Pancreas (tissue), 10 donors: ENCODE data around the gene HSF4. TPM values are rescaled to one million over a fixed set of nuclear protein-coding genes. Genes with fewer than 3 reads are reported as not detected.
A peak's percentile ranks its signal among the peaks of the same experiment; 100 is the strongest.

Experiments used
- ATAC-seq, 4 donors: fragments of 200-7000 bp; cut with Tn5 transposase; one replicate each; pipeline versions ENCODE4 v1.8.0 to v1.9.1; 2020; ENCODE audit warnings: mild to moderate bottlenecking in 4 of 4, moderate library complexity in 4 of 4
- DNase-seq, 6 donors: peaks; one replicate each; pipeline ENCODE4 v3.0.0-alpha.2; 2020
- FAIRE-seq: peaks from 2 replicates; lab custom pipeline; 2012; peaks lifted over from hg19 to GRCh38; lab: Jason Lieb, UNC
- H3K27ac ChIP-seq, 4 donors: fragments of 200-600 bp; sonication (generic); 1 replicate in 3 of 4; 2 replicates in 1 of 4; pipeline versions ENCODE4 v1.5.0 to v1.8.0; 2020
- H3K27me3 ChIP-seq, 4 donors: fragments of 200-600 bp; one replicate each; pipeline ENCODE4 v1.8.0; 2021
- H3K36me3 ChIP-seq, 3 donors: fragments of 200-600 bp; sonication (generic) in 1 of 3; one replicate each; pipeline versions ENCODE4 v1.5.0 to v1.8.0; 2020 to 2021
- H3K4me1 ChIP-seq, 3 donors: fragments of 200-600 bp; one replicate each; pipeline ENCODE4 v1.8.0; 2021
- H3K4me3 ChIP-seq, 4 donors: fragments of 200-600 bp; sonication (generic) in 2 of 4; one replicate each; pipeline versions ENCODE4 v1.5.0 to v1.8.0; 2020 to 2021
- H3K9me3 ChIP-seq, 4 donors: fragments of 200-600 bp; one replicate each; pipeline ENCODE4 v1.8.0; 2021
- WGBS, 2 donors: extraction: QIAGEN DNeasy Blood & Tissue Kit; methylation state at CpG; one replicate each; pipeline ENCODE4 v1.1.7; 2013; 5-methylcytosine and 5-hydroxymethylcytosine counted together
- intact Hi-C, 3 donors: fragments of 100-400 bp; cut with DNase I; formaldehyde crosslinking; loops; one replicate each; pipeline versions ENCODE4 v1.11.1 to v1.14.2; 2022
- polyA plus RNA-seq, 2 donors: library from polyadenylated mRNA; stranded (reverse); fragments of 200-250 nt; gene quantifications; one replicate each; pipeline ENCODE4 v1.2.3, GENCODE V29; 2013
- total RNA-seq, 6 donors: library from RNA; stranded (reverse); fragmentation: NEBNext Ultra II Directional in 4 of 6; extraction: Animal tissue kit (Norgen Biotek cat#: 25700) in 4 of 6; gene quantifications; one replicate each; pipeline versions ENCODE4 v1.2.1 to v1.2.4, GENCODE V29; 2021 to 2023
- TF ChIP-seq, protein P1 (sequence below), 4 donors: fragments of 200-600 bp; sonication (generic) in 3 of 4; IDR thresholded peaks; one replicate each; pipeline versions ENCODE4 v1.5.0 to v1.8.0; 2021; ENCODE audit warnings: antibody characterized with exemption in 4 of 4
- donor health status: healthy with polysubstance abuse.
- donor health status: DM: no; HTN: no; CAD: no; lungs with moderate emphysema.
- donor health status: DM: no; HTN: no; CAD: no.
- donor health status: control.
- donor health status: control.
- donor health status: Bipolar disorder and iron deficiency.
- donor health status: DM: yes; HTN: yes; CAD: no.
- donor health status: DM: no; HTN: no; CAD: no.
- donor health status: DM: no; HTN: no; CAD: no.
- donor health status: DM: yes; HTN: yes; CAD: no.

Gene HSF4
- total and polyA plus RNA-seq, 8 donors = 34.9 to 330 (median 61.6) TPM

DNA sequence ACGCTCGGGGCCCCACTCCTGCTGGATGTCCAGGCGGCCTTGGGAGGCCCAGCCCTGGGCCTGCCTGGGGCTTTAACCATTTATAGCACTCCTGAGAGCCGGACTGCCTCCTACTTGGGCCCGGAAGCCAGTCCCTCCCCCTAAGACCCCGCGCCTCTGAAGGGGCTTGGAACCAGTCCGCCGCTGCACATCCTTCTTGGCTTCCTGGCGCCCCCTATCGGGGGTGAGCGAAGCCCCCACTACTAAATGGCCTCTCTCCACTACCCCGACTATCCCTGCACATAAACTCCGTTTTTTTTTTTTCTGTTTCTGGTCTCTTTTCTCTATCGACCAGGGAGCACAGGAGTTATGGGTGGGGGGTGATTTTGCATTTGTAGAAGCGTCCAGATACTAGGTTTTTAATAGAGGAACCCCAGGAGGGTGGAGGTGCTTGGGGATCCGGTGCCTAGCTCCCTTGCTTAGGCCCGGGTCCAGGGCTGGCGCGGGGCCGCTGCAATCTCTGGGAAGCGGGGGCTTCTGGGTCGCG is 5.2 kb downstream of the HSF4 start:
- H3K27ac ChIP-seq = peak overlapping the region in 2 of 4 donors; percentile 81 to 83
- intact Hi-C loops = loop anchor here in 1 of 3 donors (10.0 kb wide), 1 partner anchor 195 kb away; no protein-coding TSS in a partner anchor
- no peaks in the 10 kb centered on the region for H3K36me3 ChIP-seq
- no peaks in the 10 kb centered on the region for H3K27me3 ChIP-seq
- TF ChIP-seq, protein P1, sequence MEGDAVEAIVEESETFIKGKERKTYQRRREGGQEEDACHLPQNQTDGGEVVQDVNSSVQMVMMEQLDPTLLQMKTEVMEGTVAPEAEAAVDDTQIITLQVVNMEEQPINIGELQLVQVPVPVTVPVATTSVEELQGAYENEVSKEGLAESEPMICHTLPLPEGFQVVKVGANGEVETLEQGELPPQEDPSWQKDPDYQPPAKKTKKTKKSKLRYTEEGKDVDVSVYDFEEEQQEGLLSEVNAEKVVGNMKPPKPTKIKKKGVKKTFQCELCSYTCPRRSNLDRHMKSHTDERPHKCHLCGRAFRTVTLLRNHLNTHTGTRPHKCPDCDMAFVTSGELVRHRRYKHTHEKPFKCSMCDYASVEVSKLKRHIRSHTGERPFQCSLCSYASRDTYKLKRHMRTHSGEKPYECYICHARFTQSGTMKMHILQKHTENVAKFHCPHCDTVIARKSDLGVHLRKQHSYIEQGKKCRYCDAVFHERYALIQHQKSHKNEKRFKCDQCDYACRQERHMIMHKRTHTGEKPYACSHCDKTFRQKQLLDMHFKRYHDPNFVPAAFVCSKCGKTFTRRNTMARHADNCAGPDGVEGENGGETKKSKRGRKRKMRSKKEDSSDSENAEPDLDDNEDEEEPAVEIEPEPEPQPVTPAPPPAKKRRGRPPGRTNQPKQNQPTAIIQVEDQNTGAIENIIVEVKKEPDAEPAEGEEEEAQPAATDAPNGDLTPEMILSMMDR (IDR thresholded peaks at IDR 0.05) = peak in 3 of 4 donors; percentile 11 to 35 (median 20)
- DNase-seq = peak in 3 of 6 donors; percentile 37 to 71 (median 68)
- H3K4me1 ChIP-seq = peaks cover 0 to 18% (median 9%) of the 10 kb centered on the region in 3 donors
- peak in 3 of 4 donors; percentile 0 to 1 (median 1) for ATAC-seq
- H3K4me3 ChIP-seq = peak overlapping the region; percentile 1 to 49 (median 28)
- WGBS, 2 donors = 14 to 24% methylated on average over 24 of the region's 24 CpGs
- no peak for FAIRE-seq
- H3K9me3 ChIP-seq = no peaks in the 10 kb centered on the region

DNA sequence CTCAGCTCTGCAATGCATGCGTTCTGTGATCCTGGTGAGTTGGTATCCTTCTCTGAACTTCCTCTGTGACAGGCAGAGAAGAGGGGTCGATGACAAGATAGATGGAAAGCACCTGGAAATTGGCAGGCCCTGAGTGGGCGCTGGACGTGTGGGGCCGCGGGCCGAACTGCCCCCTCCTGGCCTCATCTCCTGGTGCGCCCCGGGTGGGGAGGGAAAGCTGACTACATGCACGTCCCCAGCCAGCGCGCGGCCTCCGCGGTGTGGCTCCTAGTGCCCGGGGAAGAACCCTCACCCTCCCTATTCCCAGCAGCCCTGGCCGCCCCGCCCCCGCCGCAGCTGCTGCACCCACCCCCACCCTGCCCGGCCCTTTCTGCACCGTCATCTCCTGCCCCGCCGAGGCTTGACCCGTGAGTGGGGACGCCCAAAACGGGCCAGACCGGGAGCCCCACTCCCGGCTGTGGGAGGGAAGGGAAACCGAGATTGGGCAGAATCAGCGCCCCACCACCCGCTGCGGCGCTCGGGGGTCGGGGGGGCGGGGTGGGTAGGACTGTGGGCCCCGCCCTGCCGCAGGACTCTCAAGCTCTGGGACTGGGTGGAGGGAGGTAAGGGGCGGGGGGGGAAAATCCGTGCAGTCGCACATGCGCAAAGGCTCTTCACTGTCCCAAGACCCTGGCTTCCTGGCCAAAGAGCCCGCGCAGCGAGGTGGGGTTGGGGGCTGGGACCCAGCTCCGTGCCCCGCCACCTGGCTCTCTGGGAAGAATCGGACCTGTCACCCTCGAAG is 5.8 kb downstream of the HSF4 start, which contains the start of gene NOL3:
Gene NOL3 (plus strand): TSS at position 371 of the 781 bp plus-strand sequence.
- peak; percentile 81 to 93 (median 88) for DNase-seq
- intact Hi-C loops = no loop called here
- TF ChIP-seq, protein P1 (IDR thresholded peaks at IDR 0.05) = no peak
- Histone ChIP-seq H3K4me1 (peaks cover 0 to 18% (median 9%) of the 10 kb centered on the region in 3 donors), H3K36me3 (no peaks in the 10 kb centered on the region), H3K27me3 (no peaks in the 10 kb centered on the region), H3K4me3 (peak within 1 kb of the TSS; percentile 1 to 49 (median 28)), H3K9me3 (no peaks in the 10 kb centered on the region), H3K27ac (peak within 1 kb of the TSS; percentile 67 to 83 (median 78))
- ATAC-seq = peak; percentile 75 to 81 (median 76)
- 1% methylated on average over 37 to 48 of the region's 50 CpGs for WGBS, 2 donors
- FAIRE-seq = no peak

DNA sequence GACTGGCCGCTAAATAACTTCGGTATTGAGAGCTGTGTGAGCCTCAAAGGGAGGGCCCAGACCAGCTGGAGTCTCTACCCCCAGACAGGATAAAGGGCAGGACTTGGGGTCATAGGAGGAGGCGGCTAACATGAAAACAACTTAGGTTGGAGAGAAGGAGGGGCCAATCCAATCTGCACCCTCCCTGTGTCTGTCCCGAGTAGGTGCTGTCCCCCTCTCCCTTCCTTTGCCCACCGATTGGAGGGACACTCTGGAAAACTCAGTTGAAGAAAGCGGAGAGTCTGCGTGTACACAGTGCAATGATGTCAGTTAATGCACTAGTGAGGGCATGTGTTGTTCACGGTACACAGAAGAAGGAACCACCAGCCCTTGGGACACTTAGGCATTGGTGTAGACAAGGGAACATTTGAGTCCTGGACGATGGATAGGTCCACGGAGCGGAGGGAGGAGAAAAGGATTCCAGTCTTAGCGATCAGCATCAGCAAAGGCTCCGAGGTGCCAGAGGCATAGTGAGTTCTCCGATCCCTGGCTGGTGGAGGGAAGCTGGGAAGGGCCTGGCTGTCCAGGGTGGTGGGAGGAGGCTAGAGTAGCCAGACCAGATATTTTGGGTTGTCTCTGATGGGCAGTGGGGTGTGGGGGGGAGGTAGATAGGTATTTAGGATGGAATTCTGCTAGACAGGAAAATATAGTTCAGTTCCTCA is 6.6 kb downstream of the HSF4 start:
- peaks cover 0 to 18% (median 9%) of the 10 kb centered on the region in 3 donors for H3K4me1 ChIP-seq
- WGBS, 2 donors = 38 to 44% methylated on average over 14 of the region's 14 CpGs
- peak; percentile 5 to 13 (median 6) for ATAC-seq

DNA sequence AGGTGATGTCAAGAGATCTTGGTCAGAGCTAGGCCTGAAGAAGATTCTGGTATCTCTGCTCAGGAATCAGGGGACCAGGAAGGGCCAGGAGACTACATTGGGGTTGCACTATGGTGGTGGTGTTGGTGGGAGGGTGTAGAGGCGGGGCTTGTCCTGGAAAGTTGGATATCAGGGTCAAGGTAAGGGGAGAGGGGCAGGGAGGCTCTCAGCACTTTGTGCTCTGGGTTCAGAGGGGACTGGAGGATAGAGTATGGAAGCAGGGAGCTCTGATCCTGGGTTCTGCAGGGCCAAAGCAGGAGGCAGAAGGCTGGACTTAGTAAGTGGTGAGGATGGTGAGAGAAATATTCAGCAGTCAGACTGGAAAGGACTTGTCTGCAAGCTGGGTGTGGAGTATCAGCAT is 8.8 kb downstream of the HSF4 start:
- peak overlapping the region in 2 of 4 donors; percentile 32 to 36 for H3K4me3 ChIP-seq
- TF ChIP-seq, protein P1 (IDR thresholded peaks at IDR 0.05) = no peak
- intact Hi-C loops = no loop called here

More for the DNA sequence above, 6.6 kb downstream of the HSF4 start:
- DNase-seq (peak in 1 of 6 donors; percentile 18), FAIRE-seq (no peak)
- peak overlapping the region; percentile 67 to 83 (median 78) for H3K27ac ChIP-seq
- TF ChIP-seq, protein P1 (IDR thresholded peaks at IDR 0.05) = no peak
- no peaks in the 10 kb centered on the region for H3K27me3 ChIP-seq
- no peaks in the 10 kb centered on the region for H3K9me3 ChIP-seq
- H3K4me3 ChIP-seq = peak overlapping the region; percentile 1 to 49 (median 28)
- intact Hi-C loops = no loop called here
- H3K36me3 ChIP-seq = no peaks in the 10 kb centered on the region

More for the DNA sequence above, 8.8 kb downstream of the HSF4 start:
- peak overlapping the region; percentile 58 to 85 (median 81) for H3K27ac ChIP-seq
- peaks cover 0 to 25% (median 9%) of the 10 kb centered on the region in 3 donors for H3K4me1 ChIP-seq
- ATAC-seq (no peak), DNase-seq (no peak), FAIRE-seq (no peak)
- 62 to 70% methylated on average over 1 of the region's 1 CpG for WGBS, 2 donors
- no peaks in the 10 kb centered on the region for H3K27me3 ChIP-seq
- no peaks in the 10 kb centered on the region for H3K9me3 ChIP-seq
- no peaks in the 10 kb centered on the region for H3K36me3 ChIP-seq
